ENCODE results near the gene HOXB4. TPM values are rescaled to one million over a fixed set of nuclear protein-coding genes. Genes with fewer than 3 reads are reported as not detected.

The HOXB4 gene
- total and polyA plus RNA-seq, 10 of the 15 experiments (the other 5 are each of a cell fraction or from before 2014, with no cell fraction given): 0.35 to 5.8 (median 3.0) TPM

GRCh38 chr17:48569674-48570324 is 8.4 kb downstream of the HOXB4 start (continued):
- no peak for TF ChIP-seq ZBTB4 (CRISPR knock-in tag; IDR thresholded peaks at IDR 0.05)
- TF ChIP-seq GABPA (IDR thresholded peaks at IDR 0.05; ENCODE audit: low read depth): no peak
- no peak for TF ChIP-seq MTA3 (IDR thresholded peaks at IDR 0.05; ENCODE audit: borderline replicate concordance, low read length)
- TF ChIP-seq SMAD5 (IDR thresholded peaks at IDR 0.05; ENCODE audit: low read depth): no peak
- no peak for TF ChIP-seq KDM1A (IDR thresholded peaks at IDR 0.05; ENCODE audit: borderline replicate concordance)

GRCh38 chr17:48569240-48569582 is 8.9 kb downstream of the HOXB4 start:
- FAIRE-seq (no peak), ATAC-seq (no peak), DNase-seq (ENCODE audit: low read depth, low spot score) (no peak)
- H2AFZ ChIP-seq (ENCODE audit: control insufficient read depth, low read depth, low read length): no peak overlapping the region
- H3K36me3 ChIP-seq (ENCODE audit: control insufficient read depth in 2 of 2, insufficient read depth in 2 of 2, low read length in 1 of 2): no peaks in the 10 kb centered on the region; a peak in 1 of 4 replicates
- no peak overlapping the region for H3K9ac ChIP-seq (ENCODE audit: control insufficient read depth, insufficient read depth, low read length)
- no peaks in the 10 kb centered on the region for H3K79me2 ChIP-seq (ENCODE audit: control insufficient read depth, insufficient read depth, low read length)
- H3K4me2 ChIP-seq (ENCODE audit: control insufficient read depth, insufficient read depth): no peak overlapping the region
- H3K4me3 ChIP-seq: no peak overlapping the region
- SMC1A ChIA-PET (ENCODE audit: uncharacterized antibody, unreplicated experiment): no interaction called here
- WGBS (ENCODE audit: insufficient coverage, insufficient replicate concordance, low lambda C conversion rate, missing lambda C conversion rate): 20% methylated on average over 3 of the region's 3 CpGs
- intact Hi-C loops (cut with micrococcal nuclease; ENCODE audit: unreplicated experiment) (no loop called here), in situ Hi-C loops (cut with MboI) (no loop called here)
- CTCF ChIA-PET: no interaction called here
- RAD21 ChIA-PET (ENCODE audit: unreplicated experiment): no interaction called here
- no peak overlapping the region for H3K27ac ChIP-seq (ENCODE audit: control insufficient read depth, insufficient read depth)
- no peaks in the 10 kb centered on the region for H3K9me3 ChIP-seq (replicated peaks; ENCODE audit: control insufficient read depth, insufficient read depth, low read length)
- no TSS peak for BruUV-seq (replicated peaks)
- no peaks in the 10 kb centered on the region for H3K4me1 ChIP-seq (ENCODE audit: control insufficient read depth, insufficient read depth, low read length)
- no peaks in the 10 kb centered on the region for H4K20me1 ChIP-seq (ENCODE audit: control insufficient read depth, insufficient read depth)
- POLR2A ChIA-PET: no interaction called here
- no peaks in the 10 kb centered on the region for H3K27me3 ChIP-seq (replicated peaks in 1 of 2; ENCODE audit: control insufficient read depth in 2 of 2, insufficient read depth in 2 of 2, low read length in 1 of 2)
- TF ChIP-seq SMAD1 (IDR thresholded peaks at IDR 0.05; ENCODE audit: low read depth, partially characterized antibody) (no peak), BMI1 (IDR thresholded peaks at IDR 0.05; ENCODE audit: borderline replicate concordance) (no peak), RCOR1 (conservative IDR thresholded peaks at IDR 0.05; ENCODE audit: low read depth, low read length) (no peak), ZNF384 (IDR thresholded peaks at IDR 0.05; ENCODE audit: borderline replicate concordance, low read depth, low read length) (no peak), NR2C1 (IDR thresholded peaks at IDR 0.05) (no peak), JUNB (IDR thresholded peaks at IDR 0.05) (no peak), FOXK2 (IDR thresholded peaks at IDR 0.05) (no peak), CBFB (IDR thresholded peaks at IDR 0.05; ENCODE audit: low read depth) (no peak), SUZ12 (IDR thresholded peaks at IDR 0.05; ENCODE audit: unreplicated experiment) (no peak), MEF2B (IDR thresholded peaks at IDR 0.05; ENCODE audit: partially characterized antibody, poor library complexity, severe bottlenecking) (no peak), YY1 (IDR thresholded peaks at IDR 0.05; ENCODE audit: low read depth, low read length) (no peak)
- TF ChIP-seq, protein P1, sequence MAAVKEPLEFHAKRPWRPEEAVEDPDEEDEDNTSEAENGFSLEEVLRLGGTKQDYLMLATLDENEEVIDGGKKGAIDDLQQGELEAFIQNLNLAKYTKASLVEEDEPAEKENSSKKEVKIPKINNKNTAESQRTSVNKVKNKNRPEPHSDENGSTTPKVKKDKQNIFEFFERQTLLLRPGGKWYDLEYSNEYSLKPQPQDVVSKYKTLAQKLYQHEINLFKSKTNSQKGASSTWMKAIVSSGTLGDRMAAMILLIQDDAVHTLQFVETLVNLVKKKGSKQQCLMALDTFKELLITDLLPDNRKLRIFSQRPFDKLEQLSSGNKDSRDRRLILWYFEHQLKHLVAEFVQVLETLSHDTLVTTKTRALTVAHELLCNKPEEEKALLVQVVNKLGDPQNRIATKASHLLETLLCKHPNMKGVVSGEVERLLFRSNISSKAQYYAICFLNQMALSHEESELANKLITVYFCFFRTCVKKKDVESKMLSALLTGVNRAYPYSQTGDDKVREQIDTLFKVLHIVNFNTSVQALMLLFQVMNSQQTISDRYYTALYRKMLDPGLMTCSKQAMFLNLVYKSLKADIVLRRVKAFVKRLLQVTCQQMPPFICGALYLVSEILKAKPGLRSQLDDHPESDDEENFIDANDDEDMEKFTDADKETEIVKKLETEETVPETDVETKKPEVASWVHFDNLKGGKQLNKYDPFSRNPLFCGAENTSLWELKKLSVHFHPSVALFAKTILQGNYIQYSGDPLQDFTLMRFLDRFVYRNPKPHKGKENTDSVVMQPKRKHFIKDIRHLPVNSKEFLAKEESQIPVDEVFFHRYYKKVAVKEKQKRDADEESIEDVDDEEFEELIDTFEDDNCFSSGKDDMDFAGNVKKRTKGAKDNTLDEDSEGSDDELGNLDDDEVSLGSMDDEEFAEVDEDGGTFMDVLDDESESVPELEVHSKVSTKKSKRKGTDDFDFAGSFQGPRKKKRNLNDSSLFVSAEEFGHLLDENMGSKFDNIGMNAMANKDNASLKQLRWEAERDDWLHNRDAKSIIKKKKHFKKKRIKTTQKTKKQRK (IDR thresholded peaks at IDR 0.05; ENCODE audit: low read depth, low read length): no peak

Measured in GM12878 (cell line).